A549 (cell line): Measurements from ENCODE around the gene SETD3.

Source experiments
- HMGXB4 ChIP-seq: fragments of 250-450 bp; sonication (Bioruptor Pico); IDR thresholded peaks from 2 replicates; pipeline ENCODE4 v1.5.0; 2021; ENCODE audit warnings: mild to moderate bottlenecking, moderate library complexity, borderline replicate concordance
- POLR2A ChIP-seq: IDR thresholded peaks from 2 replicates; pipeline ENCODE4 v1.6.1; 2012; ENCODE audit warnings: mild to moderate bottlenecking, low read length
- RCOR1 ChIP-seq: fragments of 150-350 bp; IDR thresholded peaks from 2 replicates; pipeline ENCODE4 v1.6.1; 2014; ENCODE audit warnings: antibody characterized with exemption, low read length, low read depth
- ZC3H11A ChIP-seq: fragments of 450-650 bp; IDR thresholded peaks from 2 replicates; pipeline ENCODE4 v1.6.1; 2014; ENCODE audit warnings: antibody characterized with exemption, mild to moderate bottlenecking

DNA sequence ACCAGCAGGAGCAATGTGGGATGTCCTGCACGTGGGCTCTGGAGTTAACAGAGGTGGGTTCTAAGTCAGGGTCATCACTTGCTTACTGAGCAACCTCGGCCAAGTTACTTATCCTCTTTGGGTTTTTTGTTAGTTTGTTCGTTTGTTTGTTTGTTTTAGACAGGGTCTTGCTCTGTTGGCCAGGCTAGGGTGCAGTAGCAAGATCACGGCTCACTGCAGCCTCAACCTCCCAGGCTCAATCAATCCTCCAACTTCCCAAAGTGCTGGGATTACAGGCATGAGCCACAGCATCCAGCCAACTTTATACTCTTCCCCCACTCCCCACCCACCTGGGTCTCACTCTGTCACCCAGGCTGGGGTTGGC, 78.4 kb downstream of the SETD3 start:
- TF ChIP-seq HMGXB4 (no peak), POLR2A (no peak), ZC3H11A (no peak), RCOR1 (no peak)
